Hepatocyte (in vitro differentiated cells): Measurements from ENCODE around the gene P2RY2. TPM values are rescaled to one million over a fixed set of nuclear protein-coding genes. Genes with fewer than 3 reads are reported as not detected.
"Not testable (repeated sequence)": the region's sequence is repeated elsewhere in the genome, so short reads cannot be mapped to it uniquely, and the experiment has no call there.

Experiments used
- DNase-seq: peaks from one replicate; pipeline ENCODE4 v3.0.0-alpha.2; 2016; ENCODE audit warnings: low spot score
- H2AFZ ChIP-seq: fragments of 200-600 bp; sonication (generic); 2 replicates; pipeline ENCODE4 v1.6.0; 2016; ENCODE audit warnings: antibody characterized with exemption, mild to moderate bottlenecking
- H3K27ac ChIP-seq: fragments of 200-600 bp; sonication (generic); 2 replicates; pipeline ENCODE4 v1.5.1; 2016; ENCODE audit warnings: mild to moderate bottlenecking
- H3K27me3 ChIP-seq: fragments of 200-600 bp; sonication (generic); 2 replicates; pipeline ENCODE4 v1.6.1; 2016
- H3K36me3 ChIP-seq: fragments of 200-600 bp; sonication (generic); replicated peaks from 2 replicates; pipeline ENCODE4 v1.5.1; 2016; ENCODE audit warnings: low read depth; ENCODE audit not compliant: insufficient read depth
- H3K4me1 ChIP-seq: fragments of 200-600 bp; sonication (generic); 2 replicates; pipeline ENCODE4 v1.5.1; 2016; ENCODE audit warnings: mild to moderate bottlenecking, moderate library complexity; ENCODE audit not compliant: insufficient read depth
- H3K4me2 ChIP-seq: fragments of 200-600 bp; sonication (generic); 2 replicates; pipeline ENCODE4 v1.6.0; 2016
- H3K4me3 ChIP-seq: fragments of 200-600 bp; sonication (generic); 2 replicates; pipeline ENCODE4 v1.5.1; 2016; ENCODE audit warnings: mild to moderate bottlenecking
- H3K79me2 ChIP-seq: fragments of 200-600 bp; sonication (generic); 2 replicates; pipeline ENCODE4 v1.6.0; 2017; ENCODE audit warnings: mild to moderate bottlenecking
- H3K9me2 ChIP-seq: fragments of 200-600 bp; sonication (generic); replicated peaks from 2 replicates; pipeline ENCODE4 v1.6.0; 2017; ENCODE audit warnings: mild to moderate bottlenecking; ENCODE audit not compliant: insufficient read depth
- H3K9me3 ChIP-seq: fragments of 200-600 bp; sonication (generic); 2 replicates; pipeline ENCODE4 v1.5.1; 2016; ENCODE audit warnings: low read depth, mild to moderate bottlenecking
- H4K20me1 ChIP-seq: fragments of 200-600 bp; sonication (generic); 2 replicates; pipeline ENCODE4 v1.6.0; 2016; ENCODE audit warnings: mild to moderate bottlenecking; ENCODE audit not compliant: insufficient read depth, poor library complexity, severe bottlenecking
- EZH2 ChIP-seq: fragments of 200-600 bp; sonication (generic); IDR thresholded peaks from 2 replicates; pipeline ENCODE4 v1.6.1; 2016; ENCODE audit warnings: antibody characterized with exemption, mild to moderate bottlenecking, borderline replicate concordance
- EZH2phosphoT487 ChIP-seq: fragments of 200-600 bp; sonication (generic); IDR thresholded peaks from one replicate; pipeline ENCODE4 v1.6.1; 2018; ENCODE audit warnings: antibody characterized with exemption, mild to moderate bottlenecking, low read depth, moderate library complexity; ENCODE audit not compliant: unreplicated experiment, severe bottlenecking
- WGBS: methylation state at CpG from one replicate; pipeline ENCODE4 v1.1.6; 2016; ENCODE audit warnings: low lambda C conversion rate; ENCODE audit errors: missing lambda C conversion rate; 5-methylcytosine and 5-hydroxymethylcytosine counted together
- polyA plus RNA-seq: library from polyadenylated mRNA; unstranded; fragments of >200 nt; fragmentation: Nextera tagmentation; extraction: Ambion mirVana; gene quantifications from 2 replicates; pipeline ENCODE4 v1.2.1, GENCODE V29; 2016
- total RNA-seq: library from RNA; depleted of rRNA; stranded (reverse); fragments of >200 nt; gene quantifications from 2 replicates; pipeline ENCODE4 v1.2.3, GENCODE V29; 2014
- TF ChIP-seq, protein P1 (sequence below): fragments of 200-600 bp; sonication (generic); IDR thresholded peaks from 2 replicates; pipeline ENCODE4 v1.5.1; 2016; ENCODE audit warnings: antibody characterized with exemption, mild to moderate bottlenecking; ENCODE audit not compliant: poor library complexity

The P2RY2 gene
- total and polyA plus RNA-seq, 2 experiments from 2014 or later = 2.5 to 6.3 TPM

DNA sequence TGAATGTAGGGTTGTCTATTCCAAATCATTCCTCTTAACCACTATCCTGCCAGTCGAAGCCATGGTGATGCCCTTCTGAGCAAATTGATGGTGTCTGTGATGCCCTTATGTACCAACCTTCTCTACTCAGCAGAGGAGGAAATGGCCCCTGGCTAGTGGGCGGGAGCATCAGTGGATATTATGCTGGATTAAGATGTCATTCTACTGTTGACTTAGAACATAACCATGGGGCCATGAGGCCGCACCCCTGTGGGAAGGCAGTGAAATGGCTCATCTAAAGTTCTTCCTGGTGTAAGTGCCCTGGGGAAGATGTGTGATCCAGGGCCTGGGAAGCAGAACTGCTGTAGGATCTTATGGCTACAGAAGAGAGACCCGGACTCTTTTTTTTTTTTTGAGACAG, 20.7 kb upstream of the P2RY2 start:
- no peak for DNase-seq
- TF ChIP-seq, protein P1, sequence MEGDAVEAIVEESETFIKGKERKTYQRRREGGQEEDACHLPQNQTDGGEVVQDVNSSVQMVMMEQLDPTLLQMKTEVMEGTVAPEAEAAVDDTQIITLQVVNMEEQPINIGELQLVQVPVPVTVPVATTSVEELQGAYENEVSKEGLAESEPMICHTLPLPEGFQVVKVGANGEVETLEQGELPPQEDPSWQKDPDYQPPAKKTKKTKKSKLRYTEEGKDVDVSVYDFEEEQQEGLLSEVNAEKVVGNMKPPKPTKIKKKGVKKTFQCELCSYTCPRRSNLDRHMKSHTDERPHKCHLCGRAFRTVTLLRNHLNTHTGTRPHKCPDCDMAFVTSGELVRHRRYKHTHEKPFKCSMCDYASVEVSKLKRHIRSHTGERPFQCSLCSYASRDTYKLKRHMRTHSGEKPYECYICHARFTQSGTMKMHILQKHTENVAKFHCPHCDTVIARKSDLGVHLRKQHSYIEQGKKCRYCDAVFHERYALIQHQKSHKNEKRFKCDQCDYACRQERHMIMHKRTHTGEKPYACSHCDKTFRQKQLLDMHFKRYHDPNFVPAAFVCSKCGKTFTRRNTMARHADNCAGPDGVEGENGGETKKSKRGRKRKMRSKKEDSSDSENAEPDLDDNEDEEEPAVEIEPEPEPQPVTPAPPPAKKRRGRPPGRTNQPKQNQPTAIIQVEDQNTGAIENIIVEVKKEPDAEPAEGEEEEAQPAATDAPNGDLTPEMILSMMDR = no peak
- TF ChIP-seq EZH2phosphoT487 (no peak), EZH2 (no peak)
- Histone ChIP-seq H3K4me1 (peaks cover 33% of the 10 kb centered on the region), H3K27me3 (no peaks in the 10 kb centered on the region), H3K79me2 (no peaks in the 10 kb centered on the region), H2AFZ (no peak overlapping the region), H3K9me2 (no peaks in the 10 kb centered on the region), H3K4me2 (no peak overlapping the region), H3K36me3 (no peaks in the 10 kb centered on the region), H4K20me1 (no peaks in the 10 kb centered on the region), H3K4me3 (no peak overlapping the region), H3K9me3 (no peaks in the 10 kb centered on the region), H3K27ac (peak overlapping the region; percentile 60)
- 90% methylated on average over 4 of the region's 4 CpGs for WGBS

DNA sequence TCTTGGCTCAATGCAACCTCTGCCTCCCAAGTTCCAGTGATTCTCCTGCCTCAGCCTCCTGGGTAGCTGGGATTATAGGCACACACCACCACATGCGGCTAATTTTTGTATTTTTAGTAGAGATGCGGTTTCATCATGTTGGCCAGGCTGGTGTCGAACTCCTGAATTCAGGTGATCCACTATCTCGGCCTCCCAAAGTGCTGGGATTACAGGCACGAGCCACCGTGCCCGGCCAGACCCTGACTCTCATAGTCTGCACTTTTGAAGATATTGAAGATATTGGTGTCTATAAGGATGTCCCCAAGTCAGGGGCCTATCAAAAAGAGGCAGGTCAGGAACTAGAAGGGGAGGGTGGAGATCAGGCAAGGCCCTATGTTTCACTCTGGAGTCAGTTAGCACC, 20.3 kb upstream of the P2RY2 start:
- not testable (repeated sequence) for H3K4me2 ChIP-seq, H3K36me3 ChIP-seq, H3K9me2 ChIP-seq, H2AFZ ChIP-seq, H3K79me2 ChIP-seq, H3K27me3 ChIP-seq, H4K20me1 ChIP-seq, H3K9me3 ChIP-seq, H3K4me3 ChIP-seq, DNase-seq
- peak overlapping the region; percentile 60 for H3K27ac ChIP-seq
- 98% methylated on average over 7 of the region's 7 CpGs for WGBS
- peaks cover 34% of the 10 kb centered on the region for H3K4me1 ChIP-seq

DNA sequence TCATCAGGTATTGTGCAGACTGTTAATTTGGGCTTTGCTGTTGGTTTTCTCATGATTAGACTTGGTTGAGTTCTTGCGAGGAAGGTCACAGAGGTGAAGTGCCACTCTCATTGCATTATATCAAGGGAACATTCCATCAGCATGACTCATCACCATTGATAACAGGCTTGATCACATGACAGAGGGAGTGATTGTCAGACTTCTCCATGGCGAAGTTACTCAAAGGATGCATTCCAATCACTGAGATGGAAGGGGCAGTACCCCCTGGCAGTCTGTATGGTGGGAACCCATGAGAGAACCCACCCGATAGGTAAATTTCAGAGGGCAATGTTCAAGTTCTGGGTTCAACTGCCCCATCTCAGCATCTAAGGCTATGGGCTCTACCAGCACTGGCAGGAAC, 19.4 kb upstream of the P2RY2 start:
- TF ChIP-seq, protein P1 = no peak
- no peak for TF ChIP-seq EZH2
- TF ChIP-seq EZH2phosphoT487 = no peak
- no peak overlapping the region for H3K4me3 ChIP-seq
- H3K4me1 ChIP-seq = peaks cover 34% of the 10 kb centered on the region
- H3K27ac ChIP-seq = peak overlapping the region; percentile 60
- no peaks in the 10 kb centered on the region for H4K20me1 ChIP-seq
- no peaks in the 10 kb centered on the region for H3K79me2 ChIP-seq
- peak; percentile 81 for DNase-seq
- no peaks in the 10 kb centered on the region for H3K36me3 ChIP-seq
- no peaks in the 10 kb centered on the region for H3K9me3 ChIP-seq
- no peak overlapping the region for H3K4me2 ChIP-seq
- H3K27me3 ChIP-seq = no peaks in the 10 kb centered on the region
- H2AFZ ChIP-seq = no peak overlapping the region
- 52% methylated on average over 3 of the region's 3 CpGs for WGBS
- no peaks in the 10 kb centered on the region for H3K9me2 ChIP-seq

DNA sequence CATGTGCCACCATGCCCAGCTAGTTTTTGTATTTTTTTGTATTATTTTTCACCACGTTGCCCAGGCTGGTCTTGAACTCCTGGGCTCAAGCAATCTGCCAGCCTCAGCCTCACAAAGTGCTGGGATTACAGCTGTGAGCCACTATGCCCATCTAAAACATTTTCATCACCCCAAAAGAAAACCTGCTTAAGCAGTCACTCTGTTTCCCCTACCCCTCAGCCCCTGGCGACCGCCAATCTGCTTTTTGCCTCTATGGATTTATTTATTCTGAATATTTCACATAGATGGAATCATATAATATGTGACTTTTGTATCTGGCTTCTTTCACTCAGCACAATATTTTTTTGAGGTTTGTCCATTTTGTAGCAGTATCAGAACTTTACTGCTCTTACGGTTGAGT, 18.6 kb upstream of the P2RY2 start:
- Histone ChIP-seq H3K4me2 (no peak overlapping the region), H4K20me1 (no peaks in the 10 kb centered on the region), H3K27ac (no peak overlapping the region), H3K36me3 (no peaks in the 10 kb centered on the region), H3K4me3 (no peak overlapping the region), H3K4me1 (peaks cover 34% of the 10 kb centered on the region), H3K9me2 (no peaks in the 10 kb centered on the region), H3K79me2 (no peaks in the 10 kb centered on the region), H2AFZ (no peak overlapping the region), H3K9me3 (no peaks in the 10 kb centered on the region), H3K27me3 (no peaks in the 10 kb centered on the region)
- no peak for DNase-seq
- TF ChIP-seq EZH2 (no peak), EZH2phosphoT487 (no peak)
- TF ChIP-seq, protein P1 = no peak
- whole genome bisulfite sequencing = 81% methylated on average over 4 of the region's 4 CpGs
